Glutamatergic neuron (in vitro differentiated cells): Measurements from ENCODE around the gene AXL. TPM values are rescaled to one million over a fixed set of nuclear protein-coding genes. Genes with fewer than 3 reads are reported as not detected.

Experiments used
- DNase-seq: peaks from one replicate; pipeline ENCODE4 v3.0.0; 2022
- H3K27ac Mint-ChIP-seq: one replicate; pipeline ENCODE4 v1.8.0; 2020; ENCODE audit warnings: mild to moderate bottlenecking, mixed read lengths, inconsistent platforms; ENCODE audit not compliant: unreplicated experiment
- H3K27me3 Mint-ChIP-seq: one replicate; pipeline ENCODE4 v1.8.0; 2020; ENCODE audit warnings: mild to moderate bottlenecking, moderate library complexity, mixed read lengths, inconsistent platforms; ENCODE audit not compliant: unreplicated experiment
- H3K36me3 Mint-ChIP-seq: one replicate; pipeline ENCODE4 v1.8.0; 2020; ENCODE audit warnings: mild to moderate bottlenecking, mixed read lengths, inconsistent platforms; ENCODE audit not compliant: unreplicated experiment
- H3K4me1 Mint-ChIP-seq: one replicate; pipeline ENCODE4 v1.8.0; 2020; ENCODE audit warnings: mild to moderate bottlenecking, low read depth, mixed read lengths, inconsistent platforms; ENCODE audit not compliant: unreplicated experiment
- H3K4me3 Mint-ChIP-seq: one replicate; pipeline ENCODE4 v1.8.0; 2020; ENCODE audit warnings: mild to moderate bottlenecking, mixed read lengths, inconsistent platforms; ENCODE audit not compliant: unreplicated experiment
- H3K9me3 Mint-ChIP-seq: one replicate; pipeline ENCODE4 v1.8.0; 2020; ENCODE audit warnings: mild to moderate bottlenecking, moderate library complexity, mixed read lengths, inconsistent platforms; ENCODE audit not compliant: unreplicated experiment
- total RNA-seq: library from RNA; stranded (reverse); fragmentation: NEBNext Ultra II Directional; extraction: Animal tissue kit (Norgen Biotek cat#: 25700); gene quantifications from one replicate; pipeline ENCODE4 v1.2.1, GENCODE V29; 2021; ENCODE audit not compliant: unreplicated experiment
- TF ChIP-seq, protein P1 (sequence below): fragments of 200-600 bp; sonication (generic); IDR thresholded peaks from one replicate; pipeline ENCODE4 v1.5.0; 2021; ENCODE audit not compliant: partially characterized antibody, unreplicated experiment

AXL gene
- total RNA-seq, 1 donor from 2014 or later, result not detected

DNA sequence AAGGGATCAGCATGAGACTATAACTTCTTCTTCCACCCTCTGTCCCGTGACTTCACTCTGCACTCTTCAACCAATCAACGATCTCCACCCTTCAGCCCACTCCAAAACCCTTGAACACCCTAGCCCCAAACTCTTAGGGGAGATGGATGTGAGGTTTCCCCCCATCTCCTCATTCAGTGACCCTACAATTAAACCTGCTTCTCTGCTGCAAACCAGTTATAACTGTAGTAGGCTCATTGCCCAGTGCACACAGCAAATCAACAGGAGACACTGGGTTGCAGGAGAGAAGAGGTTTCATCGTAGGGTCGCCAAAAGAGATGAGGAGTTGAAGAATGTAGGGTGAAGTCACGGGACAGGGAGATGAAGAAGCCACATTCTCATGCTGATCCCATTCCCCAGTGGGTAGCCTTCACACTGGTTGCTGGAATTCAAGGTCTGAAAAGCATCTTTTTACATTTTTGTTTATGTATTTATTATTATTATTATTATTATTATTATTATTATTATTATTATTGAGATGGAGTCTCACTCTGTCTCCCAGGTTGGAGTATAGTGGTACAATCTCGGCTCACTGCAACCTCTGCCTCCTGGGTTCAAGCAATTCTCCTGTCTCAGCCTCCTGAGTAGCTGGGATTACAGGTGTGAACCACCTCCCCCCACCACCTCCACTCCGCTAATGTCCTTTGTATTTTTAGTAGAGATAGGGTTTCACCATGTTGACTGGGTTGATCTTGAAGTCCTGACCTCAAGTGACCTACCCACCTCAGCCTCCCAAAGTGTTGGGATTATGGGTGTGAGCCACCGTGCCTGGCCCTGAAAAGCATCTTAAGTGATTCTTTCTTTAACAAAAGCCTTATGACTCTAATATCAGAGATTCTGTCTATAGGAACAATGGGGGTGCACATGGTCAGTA, 31.8 kb upstream of the AXL start:
- peaks cover 4% of the 10 kb centered on the region for H3K27me3 Mint-ChIP-seq
- DNase-seq, result no peak
- H3K4me1 Mint-ChIP-seq, result peaks cover 2% of the 10 kb centered on the region
- H3K4me3 Mint-ChIP-seq, result no peak overlapping the region
- H3K36me3 Mint-ChIP-seq, result no peaks in the 10 kb centered on the region
- H3K27ac Mint-ChIP-seq, result no peak overlapping the region
- TF ChIP-seq, protein P1, sequence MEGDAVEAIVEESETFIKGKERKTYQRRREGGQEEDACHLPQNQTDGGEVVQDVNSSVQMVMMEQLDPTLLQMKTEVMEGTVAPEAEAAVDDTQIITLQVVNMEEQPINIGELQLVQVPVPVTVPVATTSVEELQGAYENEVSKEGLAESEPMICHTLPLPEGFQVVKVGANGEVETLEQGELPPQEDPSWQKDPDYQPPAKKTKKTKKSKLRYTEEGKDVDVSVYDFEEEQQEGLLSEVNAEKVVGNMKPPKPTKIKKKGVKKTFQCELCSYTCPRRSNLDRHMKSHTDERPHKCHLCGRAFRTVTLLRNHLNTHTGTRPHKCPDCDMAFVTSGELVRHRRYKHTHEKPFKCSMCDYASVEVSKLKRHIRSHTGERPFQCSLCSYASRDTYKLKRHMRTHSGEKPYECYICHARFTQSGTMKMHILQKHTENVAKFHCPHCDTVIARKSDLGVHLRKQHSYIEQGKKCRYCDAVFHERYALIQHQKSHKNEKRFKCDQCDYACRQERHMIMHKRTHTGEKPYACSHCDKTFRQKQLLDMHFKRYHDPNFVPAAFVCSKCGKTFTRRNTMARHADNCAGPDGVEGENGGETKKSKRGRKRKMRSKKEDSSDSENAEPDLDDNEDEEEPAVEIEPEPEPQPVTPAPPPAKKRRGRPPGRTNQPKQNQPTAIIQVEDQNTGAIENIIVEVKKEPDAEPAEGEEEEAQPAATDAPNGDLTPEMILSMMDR, result no peak
- peaks cover 1% of the 10 kb centered on the region for H3K9me3 Mint-ChIP-seq

DNA sequence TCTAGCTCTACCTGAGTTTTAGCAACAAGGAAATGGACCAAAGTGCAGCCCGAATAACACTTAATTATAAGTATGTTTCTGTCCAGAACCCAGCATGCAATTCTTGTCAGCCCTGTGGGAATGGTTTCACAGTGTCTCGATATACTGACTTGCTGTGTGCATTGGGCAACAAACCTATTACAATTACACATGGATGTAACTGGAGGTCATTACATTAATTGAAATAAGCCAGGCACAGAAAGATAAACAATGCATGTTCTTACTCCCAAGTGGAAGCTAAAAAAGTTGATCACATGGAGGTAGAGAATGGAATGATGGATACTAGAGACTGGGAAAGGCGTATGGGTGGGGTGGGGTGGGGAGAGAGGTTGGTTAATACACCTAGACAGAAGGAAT, 31.1 kb upstream of the AXL start:
- no peaks in the 10 kb centered on the region for H3K36me3 Mint-ChIP-seq
- H3K4me1 Mint-ChIP-seq, result peaks cover 6% of the 10 kb centered on the region
- DNase-seq, result no peak
- TF ChIP-seq, protein P1, result no peak
- no peak overlapping the region for H3K27ac Mint-ChIP-seq
- H3K27me3 Mint-ChIP-seq, result peaks cover 6% of the 10 kb centered on the region
- no peak overlapping the region for H3K4me3 Mint-ChIP-seq
- peaks cover 1% of the 10 kb centered on the region for H3K9me3 Mint-ChIP-seq

DNA sequence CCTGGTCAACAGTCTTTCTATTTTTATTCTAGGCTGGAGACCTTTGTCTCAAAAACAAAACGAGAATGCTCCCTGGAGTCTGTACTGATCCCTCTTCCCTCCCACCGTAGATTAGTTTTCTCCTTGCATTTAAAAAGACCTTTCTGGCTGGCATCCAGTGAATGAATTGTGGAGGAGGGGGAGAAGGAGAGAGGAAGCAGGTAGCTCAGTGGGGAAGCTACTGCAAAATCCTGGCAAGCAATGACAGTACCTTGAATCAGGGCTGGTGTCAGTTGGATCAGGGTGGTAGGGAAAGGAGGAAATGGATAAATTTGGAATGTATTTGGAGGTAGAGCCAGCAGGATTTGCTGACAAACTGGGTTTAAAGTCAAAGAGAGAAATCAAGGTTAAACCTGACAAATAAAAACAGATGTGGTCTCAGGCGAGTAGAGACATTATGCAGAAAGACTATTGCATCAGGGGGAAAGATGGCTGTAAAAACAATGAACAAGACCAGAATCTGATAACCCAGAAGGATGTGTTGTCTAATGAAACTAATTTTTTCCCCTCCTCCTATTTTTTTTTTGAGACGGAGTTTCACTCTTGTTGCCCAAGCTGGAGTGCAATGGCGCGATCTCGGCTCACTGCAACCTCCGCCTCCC, 29.5 kb upstream of the AXL start:
- Mint-ChIP-seq H3K27me3 (peaks cover 9% of the 10 kb centered on the region), H3K27ac (no peak overlapping the region), H3K4me3 (no peak overlapping the region), H3K36me3 (no peaks in the 10 kb centered on the region), H3K9me3 (peaks cover 1% of the 10 kb centered on the region), H3K4me1 (peaks cover 5% of the 10 kb centered on the region)
- TF ChIP-seq, protein P1, result no peak
- no peak for DNase-seq

GRCh38 chr19:41192574-41193429, 26.2 kb upstream of the AXL start, which contains the start of gene CYP2S1:
CYP2S1 (plus strand) TSS chr19:41193219; CDS start chr19:41193265, 46 bp downstream.
- TF ChIP-seq, protein P1, result no peak
- Mint-ChIP-seq H3K4me1 (peaks cover 5% of the 10 kb centered on the region), H3K4me3 (peak within 1 kb of the TSS; percentile 78), H3K9me3 (peaks cover 1% of the 10 kb centered on the region), H3K27ac (no peak within 1 kb of the TSS), H3K27me3 (peaks cover 9% of the 10 kb centered on the region), H3K36me3 (no peaks in the 10 kb centered on the region)
- peak; percentile 56 for DNase-seq
